GM12874 (cell line): ENCODE data around the gene RNF8.

ENCODE experiments used
- TF ChIP-seq, protein P1 (sequence below): IDR thresholded peaks from 2 replicates; pipeline ENCODE4 v1.5.1; 2011; ENCODE audit warnings: low read depth, mild to moderate bottlenecking, control low read depth, low read length, moderate library complexity; ENCODE audit not compliant: insufficient read depth

Gene RNF8

DNA sequence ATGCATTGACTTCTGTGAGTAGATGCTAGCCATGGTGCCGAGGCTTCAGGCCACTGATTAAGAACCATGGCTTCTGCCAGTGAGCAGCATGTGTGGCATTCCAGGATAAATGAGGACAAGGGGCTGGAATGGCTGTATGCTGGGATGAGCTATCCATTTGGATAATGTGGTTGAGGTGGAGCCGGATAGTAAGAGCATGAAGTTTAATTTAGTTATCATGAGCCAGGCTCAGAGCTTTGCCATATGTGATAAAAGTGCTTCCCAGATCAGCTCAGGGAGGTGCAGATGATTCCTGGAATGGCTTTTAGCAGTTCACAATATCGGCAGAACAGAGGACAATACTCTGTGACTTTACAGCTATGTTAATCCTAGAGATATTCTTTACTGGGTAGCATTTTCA, 34.6 kb upstream of the RNF8 start:
- TF ChIP-seq, protein P1, sequence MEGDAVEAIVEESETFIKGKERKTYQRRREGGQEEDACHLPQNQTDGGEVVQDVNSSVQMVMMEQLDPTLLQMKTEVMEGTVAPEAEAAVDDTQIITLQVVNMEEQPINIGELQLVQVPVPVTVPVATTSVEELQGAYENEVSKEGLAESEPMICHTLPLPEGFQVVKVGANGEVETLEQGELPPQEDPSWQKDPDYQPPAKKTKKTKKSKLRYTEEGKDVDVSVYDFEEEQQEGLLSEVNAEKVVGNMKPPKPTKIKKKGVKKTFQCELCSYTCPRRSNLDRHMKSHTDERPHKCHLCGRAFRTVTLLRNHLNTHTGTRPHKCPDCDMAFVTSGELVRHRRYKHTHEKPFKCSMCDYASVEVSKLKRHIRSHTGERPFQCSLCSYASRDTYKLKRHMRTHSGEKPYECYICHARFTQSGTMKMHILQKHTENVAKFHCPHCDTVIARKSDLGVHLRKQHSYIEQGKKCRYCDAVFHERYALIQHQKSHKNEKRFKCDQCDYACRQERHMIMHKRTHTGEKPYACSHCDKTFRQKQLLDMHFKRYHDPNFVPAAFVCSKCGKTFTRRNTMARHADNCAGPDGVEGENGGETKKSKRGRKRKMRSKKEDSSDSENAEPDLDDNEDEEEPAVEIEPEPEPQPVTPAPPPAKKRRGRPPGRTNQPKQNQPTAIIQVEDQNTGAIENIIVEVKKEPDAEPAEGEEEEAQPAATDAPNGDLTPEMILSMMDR: no peak

DNA sequence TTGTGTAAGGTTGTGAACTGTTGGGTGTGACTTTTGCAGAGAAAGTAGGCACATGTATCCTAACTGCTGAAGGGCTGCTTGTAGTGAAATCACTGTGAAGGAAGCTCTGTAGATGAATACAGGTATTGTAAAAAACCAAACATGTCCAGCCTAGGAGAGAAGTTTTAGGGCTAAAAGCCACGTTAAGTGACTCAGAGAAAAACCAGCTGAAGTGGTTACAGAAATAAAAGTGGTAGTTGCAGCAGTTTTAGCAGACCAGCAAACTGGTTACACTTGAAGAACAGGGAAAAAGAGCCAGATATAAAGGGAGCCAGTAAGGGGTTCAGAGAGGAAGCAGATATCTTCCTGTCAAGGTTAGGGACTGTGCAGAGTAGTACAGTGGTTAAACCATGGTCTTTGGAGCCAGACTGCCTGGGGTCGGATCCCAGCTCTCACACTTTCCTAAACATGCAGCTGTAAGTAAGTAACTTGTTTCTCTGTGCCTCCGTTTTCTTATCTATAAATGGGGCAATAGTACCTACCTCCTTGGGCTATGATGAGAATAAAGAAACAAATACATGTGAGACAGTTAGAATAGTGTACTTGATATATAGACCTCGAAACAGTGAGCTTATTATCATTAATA, 33.8 kb upstream of the RNF8 start:
- TF ChIP-seq, protein P1: no peak

DNA sequence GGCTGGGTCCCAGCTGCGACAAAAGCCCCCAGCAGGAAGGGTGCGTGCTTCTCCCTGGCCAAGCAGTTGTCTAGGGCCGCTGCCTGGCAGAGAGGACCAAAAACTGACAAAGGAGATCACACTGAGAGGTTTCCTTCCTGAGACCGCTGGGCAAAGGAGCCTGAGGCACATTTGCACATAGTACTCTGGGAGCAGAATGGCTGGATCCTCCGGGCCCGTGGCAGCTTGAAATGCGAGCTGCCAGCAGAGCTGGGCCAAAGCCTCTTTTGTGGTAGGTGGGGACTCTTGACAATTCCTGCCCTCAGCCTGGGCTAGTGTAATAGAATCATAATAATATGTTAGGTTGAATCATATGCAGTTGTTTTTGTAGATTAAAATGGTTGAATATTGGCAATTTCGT, 33.1 kb upstream of the RNF8 start:
- TF ChIP-seq, protein P1: no peak

DNA sequence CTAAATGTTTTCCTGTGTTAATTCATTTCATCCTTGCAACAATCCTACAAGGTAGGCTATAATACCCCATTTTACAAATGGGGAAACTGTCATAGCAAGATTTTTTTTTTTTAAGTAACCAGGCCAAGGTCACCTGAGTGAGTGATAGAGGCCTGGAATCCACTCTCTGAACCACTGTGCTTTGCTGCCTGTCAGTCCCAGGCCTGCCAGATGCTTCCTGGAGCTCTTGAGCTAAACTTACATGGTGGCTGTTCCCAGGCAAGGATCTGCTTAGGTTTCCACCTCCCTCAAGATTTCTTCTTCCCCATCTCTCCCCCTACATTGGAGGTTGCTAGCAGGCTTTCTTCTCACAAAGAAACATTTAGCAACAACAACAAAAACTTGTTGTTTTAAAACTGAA, 32.7 kb upstream of the RNF8 start:
- TF ChIP-seq, protein P1: no peak

DNA sequence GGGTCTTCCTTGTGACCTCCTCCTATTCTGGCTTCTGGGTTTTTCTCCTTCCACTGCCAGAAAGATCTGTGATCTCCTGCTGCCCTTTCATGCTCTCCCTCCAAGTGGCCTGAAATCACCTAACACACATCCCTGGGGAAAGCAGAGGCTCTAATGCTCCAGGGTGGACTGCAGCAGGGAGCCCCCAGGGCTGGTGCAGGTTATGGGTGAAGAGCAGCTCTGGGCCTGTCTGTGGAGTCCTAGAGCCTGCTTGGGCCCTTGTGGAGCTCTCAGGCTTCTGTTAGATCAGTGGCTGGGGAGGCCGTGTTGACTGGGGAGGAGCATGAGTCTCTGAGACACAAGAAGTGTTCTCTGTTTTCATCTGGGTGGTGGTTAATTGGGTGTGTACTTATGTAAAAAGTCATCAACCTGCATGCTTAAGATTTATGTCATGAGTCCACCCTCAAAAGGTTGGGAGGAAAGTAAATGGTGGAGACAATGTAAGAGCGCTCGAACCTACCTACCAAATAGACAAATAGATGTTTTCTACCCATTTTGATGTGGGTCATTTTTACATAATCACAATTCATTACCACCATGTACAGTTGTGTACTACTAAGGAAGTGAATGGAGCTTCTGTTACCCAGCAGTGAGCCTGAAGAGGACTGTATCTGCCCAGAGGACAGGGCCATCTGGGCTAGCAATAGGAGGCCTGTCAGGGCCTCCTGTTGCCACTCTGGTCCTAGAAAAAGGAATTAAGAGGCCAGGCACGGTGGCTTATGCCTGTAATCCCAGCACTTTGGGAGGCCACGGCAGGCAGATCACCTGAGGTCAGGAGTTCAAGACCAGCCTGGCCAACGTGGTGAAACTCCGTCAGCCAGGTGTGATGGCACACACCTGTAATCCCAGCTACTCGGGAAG, 32.0 kb upstream of the RNF8 start:
- TF ChIP-seq, protein P1: no peak

DNA sequence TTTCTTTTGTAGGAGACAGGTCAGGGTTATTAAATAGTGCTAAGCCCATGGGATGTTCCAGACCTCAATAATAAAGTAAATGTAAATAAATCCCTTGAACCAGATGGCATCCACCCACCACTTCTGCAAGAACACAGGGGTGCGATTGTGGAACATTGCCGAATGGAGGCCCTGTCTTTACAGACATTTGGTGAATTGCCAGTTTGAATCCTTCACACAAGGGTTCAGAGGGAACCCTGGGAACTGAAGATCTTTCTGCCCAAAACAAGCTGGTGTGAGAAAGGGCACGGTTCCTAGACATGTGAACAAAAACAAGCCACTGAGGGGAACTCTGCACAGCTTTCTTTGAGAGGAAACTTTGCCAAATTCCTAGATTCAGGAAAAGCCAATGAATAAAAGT, 30.2 kb upstream of the RNF8 start:
- TF ChIP-seq, protein P1: no peak

DNA sequence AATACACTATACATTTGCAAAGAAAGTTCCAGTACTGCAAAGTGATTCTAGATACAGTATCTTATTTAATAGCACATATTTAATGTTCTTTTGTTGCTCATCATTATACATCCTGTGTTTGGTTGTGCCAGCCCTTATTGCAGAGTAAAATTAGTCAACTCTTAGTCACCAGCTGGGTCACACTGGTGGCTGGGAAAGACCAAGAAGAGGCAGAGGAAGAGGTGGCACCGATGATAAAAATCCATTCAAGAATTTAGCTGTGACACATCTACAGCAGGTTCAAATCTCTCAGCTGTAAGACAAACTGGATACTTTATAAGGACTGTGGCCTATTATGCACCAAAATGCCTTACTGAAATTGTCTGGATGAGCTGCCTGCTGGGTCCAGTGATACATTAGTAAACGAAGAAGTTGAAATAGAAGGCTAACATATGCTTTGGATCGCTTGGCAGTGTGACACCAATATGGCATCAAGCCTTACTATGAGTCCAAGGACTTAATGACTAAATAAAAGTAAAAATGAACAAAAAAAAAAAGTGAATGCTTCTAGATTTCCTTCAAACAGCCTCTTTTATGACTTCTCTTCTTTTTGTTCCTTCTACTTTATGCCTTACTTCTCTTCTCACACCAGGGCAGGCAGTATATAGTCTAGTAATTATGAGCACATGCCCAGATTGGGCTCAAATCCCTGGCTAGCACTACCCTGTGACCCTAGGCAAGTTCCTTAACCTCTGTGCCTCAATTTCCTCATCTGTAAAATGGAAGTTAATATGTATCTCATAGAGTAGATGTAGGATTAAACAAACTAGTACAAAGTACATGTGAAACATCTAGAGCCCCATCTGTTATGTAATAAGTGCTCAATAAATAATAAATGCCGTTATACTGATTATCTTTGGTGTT, 29.4 kb upstream of the RNF8 start:
- TF ChIP-seq, protein P1: no peak
